Karpas-422 (cell line): Measurements from ENCODE around the gene RCC1. TPM values are rescaled to one million over a fixed set of nuclear protein-coding genes. Genes with fewer than 3 reads are reported as not detected.
"Not testable (repeated sequence)": the region's sequence is repeated elsewhere in the genome, so short reads cannot be mapped to it uniquely, and the experiment has no call there.

Experiments
- DNase-seq: peaks from one replicate; pipeline ENCODE4 v3.0.0-alpha.2; 2015
- H2AFZ ChIP-seq: fragments of 200-600 bp; sonication (generic); 2 replicates; pipeline ENCODE4 v1.6.1; 2014; ENCODE audit warnings: antibody characterized with exemption, low read length, mixed read lengths
- H3K27ac ChIP-seq: fragments of 200-600 bp; sonication (generic); 2 replicates; pipeline ENCODE4 v1.5.1; 2014; ENCODE audit warnings: mild to moderate bottlenecking, low read length, moderate library complexity
- H3K27me3 ChIP-seq: fragments of 200-600 bp; sonication (generic); 2 replicates; pipeline ENCODE4 v1.6.1; 2014; ENCODE audit warnings: low read length, mixed read lengths
- H3K36me3 ChIP-seq: fragments of 200-600 bp; sonication (generic); 2 replicates; pipeline ENCODE4 v1.6.1; 2014; ENCODE audit warnings: low read length, mixed read lengths; ENCODE audit not compliant: insufficient read depth
- H3K4me1 ChIP-seq: fragments of 200-600 bp; sonication (generic); 2 replicates; pipeline ENCODE4 v1.6.1; 2014; ENCODE audit warnings: mild to moderate bottlenecking, low read length, mixed read lengths
- H3K4me2 ChIP-seq: fragments of 200-600 bp; sonication (generic); 2 replicates; pipeline ENCODE4 v1.6.1; 2014; ENCODE audit warnings: low read length, low read depth, mild to moderate bottlenecking; ENCODE audit not compliant: poor library complexity, severe bottlenecking
- H3K4me3 ChIP-seq: fragments of 200-600 bp; sonication (generic); 2 replicates; pipeline ENCODE4 v1.5.1; 2014; ENCODE audit warnings: mild to moderate bottlenecking, antibody characterized with exemption, low read length, mixed read lengths
- H3K79me2 ChIP-seq: fragments of 200-600 bp; sonication (generic); 2 replicates; pipeline ENCODE4 v1.6.1; 2014; ENCODE audit warnings: mild to moderate bottlenecking, low read length, mixed read lengths
- H3K9ac ChIP-seq: fragments of 200-600 bp; sonication (generic); 2 replicates; pipeline ENCODE4 v1.6.0; 2014; ENCODE audit warnings: low read length
- H3K9me2 ChIP-seq: fragments of 200-600 bp; sonication (generic), shearing (Covaris generic); replicated peaks from 2 replicates; pipeline ENCODE4 v1.6.0; 2014; ENCODE audit warnings: mild to moderate bottlenecking, low read length, moderate library complexity; ENCODE audit not compliant: insufficient read depth
- H3K9me3 ChIP-seq: fragments of 300-700, 200-600 bp; sonication (generic); 2 replicates; pipeline ENCODE4 v1.6.1; 2014; ENCODE audit warnings: low read length, mixed read lengths
- H4K20me1 ChIP-seq: fragments of 200-600 bp; sonication (generic); 2 replicates; pipeline ENCODE4 v1.6.1; 2014; ENCODE audit warnings: mild to moderate bottlenecking, antibody characterized with exemption, low read length, low read depth; ENCODE audit not compliant: insufficient read depth
- total RNA-seq: library from RNA; depleted of rRNA; stranded (reverse); fragments of >200 nt; shearing (Covaris generic); gene quantifications from 2 replicates; pipeline ENCODE4 v1.2.3, GENCODE V29; 2014; ENCODE audit warnings: low replicate concordance

RCC1 gene
- total RNA-seq, 1 experiment from 2014 or later, result 27.5 TPM

- Histone ChIP-seq H3K9me2 (no peaks in the 10 kb centered on the region), H3K4me3 (no peak overlapping the region), H2AFZ (no peak overlapping the region), H3K4me1 (no peaks in the 10 kb centered on the region), H3K79me2 (no peaks in the 10 kb centered on the region), H3K9ac (no peak overlapping the region), H3K27me3 (no peaks in the 10 kb centered on the region), H3K4me2 (no peak overlapping the region), H3K9me3 (no peaks in the 10 kb centered on the region), H3K36me3 (peaks cover 22% of the 10 kb centered on the region), H4K20me1 (no peaks in the 10 kb centered on the region), H3K27ac (no peak overlapping the region)
- DNase-seq, result no peak
These were observed 34.8 kb downstream of the RCC1 start for GRCh38 chr1:28540651-28541050.

- H4K20me1 ChIP-seq, DNase-seq, H3K9me3 ChIP-seq, H2AFZ ChIP-seq, H3K4me3 ChIP-seq, H3K79me2 ChIP-seq, H3K9me2 ChIP-seq, H3K27me3 ChIP-seq, H3K4me2 ChIP-seq, H3K9ac ChIP-seq, H3K4me1 ChIP-seq, H3K27ac ChIP-seq: not testable (repeated sequence)
- peaks cover 14% of the 10 kb centered on the region for H3K36me3 ChIP-seq
These were observed 35.7 kb downstream of the RCC1 start for GRCh38 chr1:28541414-28542015.

- no peak overlapping the region for H3K27ac ChIP-seq
- no peaks in the 10 kb centered on the region for H3K9me3 ChIP-seq
- no peak overlapping the region for H3K4me3 ChIP-seq
- no peaks in the 10 kb centered on the region for H3K4me1 ChIP-seq
- no peak overlapping the region for H2AFZ ChIP-seq
- no peaks in the 10 kb centered on the region for H4K20me1 ChIP-seq
- H3K36me3 ChIP-seq, result no peaks in the 10 kb centered on the region
- no peaks in the 10 kb centered on the region for H3K9me2 ChIP-seq
- no peaks in the 10 kb centered on the region for H3K79me2 ChIP-seq
- no peak for DNase-seq
- H3K9ac ChIP-seq, result no peak overlapping the region
- H3K27me3 ChIP-seq, result no peaks in the 10 kb centered on the region
- no peak overlapping the region for H3K4me2 ChIP-seq
These were observed 39.4 kb downstream of the RCC1 start for GRCh38 chr1:28545246-28545628.

GRCh38 chr1:28548318-28548717 is 42.5 kb downstream of the RCC1 start:
- H3K27me3 ChIP-seq, result no peaks in the 10 kb centered on the region
- H3K36me3 ChIP-seq, result no peaks in the 10 kb centered on the region
- no peak overlapping the region for H3K27ac ChIP-seq
- no peak overlapping the region for H3K9ac ChIP-seq
- no peaks in the 10 kb centered on the region for H4K20me1 ChIP-seq
- H2AFZ ChIP-seq, result no peak overlapping the region
- no peak for DNase-seq
- H3K9me2 ChIP-seq, result no peaks in the 10 kb centered on the region
- H3K4me1 ChIP-seq, result peaks cover 12% of the 10 kb centered on the region
- no peaks in the 10 kb centered on the region for H3K9me3 ChIP-seq
- H3K4me2 ChIP-seq, result no peak overlapping the region
- no peak overlapping the region for H3K4me3 ChIP-seq
- peaks cover 3% of the 10 kb centered on the region for H3K79me2 ChIP-seq

- Histone ChIP-seq H3K4me3 (no peak overlapping the region), H3K9ac (no peak overlapping the region), H3K79me2 (peaks cover 13% of the 10 kb centered on the region), H4K20me1 (no peaks in the 10 kb centered on the region), H3K9me3 (no peaks in the 10 kb centered on the region), H2AFZ (no peak overlapping the region), H3K4me2 (peak overlapping the region; percentile 72), H3K27me3 (no peaks in the 10 kb centered on the region), H3K27ac (no peak overlapping the region), H3K9me2 (no peaks in the 10 kb centered on the region), H3K4me1 (peaks cover 22% of the 10 kb centered on the region), H3K36me3 (no peaks in the 10 kb centered on the region)
- no peak for DNase-seq
These were observed 45.5 kb downstream of the RCC1 start for GRCh38 chr1:28551381-28551780.

GRCh38 chr1:28552758-28553663 is 47.2 kb downstream of the RCC1 start, which contains the start of gene TRNAU1AP:
TRNAU1AP (plus strand) TSS chr1:28553085; CDS start chr1:28553111, 26 bp downstream.
- Histone ChIP-seq H3K27me3 (no peaks in the 10 kb centered on the region), H3K9me2 (no peaks in the 10 kb centered on the region), H3K79me2 (peaks cover 13% of the 10 kb centered on the region), H3K9ac (peak within 1 kb of the TSS; percentile 91), H3K9me3 (no peaks in the 10 kb centered on the region), H3K4me1 (peaks cover 22% of the 10 kb centered on the region), H3K4me2 (peak within 1 kb of the TSS; percentile 99), H4K20me1 (no peaks in the 10 kb centered on the region), H3K4me3 (peak within 1 kb of the TSS; percentile 90), H3K36me3 (0 out of 2 replicates have a peak, but pooled peaks cover 2% of the 10 kb centered on the region), H3K27ac (peak within 1 kb of the TSS; percentile 72), H2AFZ (peak within 1 kb of the TSS; percentile 70)
- DNase-seq, result peak; percentile 99

GRCh38 chr1:28560886-28561285 is 55.0 kb downstream of the RCC1 start:
- peaks cover 16% of the 10 kb centered on the region; the same call in 1 of the 2 replicates for H3K36me3 ChIP-seq

GRCh38 chr1:28564310-28564709 is 58.5 kb downstream of the RCC1 start:
- Histone ChIP-seq H3K36me3 (peaks cover 29% of the 10 kb centered on the region), H3K9me3 (no peaks in the 10 kb centered on the region), H2AFZ (no peak overlapping the region), H3K4me1 (no peaks in the 10 kb centered on the region), H4K20me1 (no peaks in the 10 kb centered on the region), H3K79me2 (no peaks in the 10 kb centered on the region), H3K4me3 (no peak overlapping the region), H3K4me2 (no peak overlapping the region), H3K9me2 (no peaks in the 10 kb centered on the region), H3K27me3 (no peaks in the 10 kb centered on the region), H3K27ac (no peak overlapping the region), H3K9ac (no peak overlapping the region)
- no peak for DNase-seq

More at GRCh38 chr1:28560886-28561285, 55.0 kb downstream of the RCC1 start:
- Histone ChIP-seq H4K20me1 (no peaks in the 10 kb centered on the region), H3K27ac (no peak overlapping the region), H3K79me2 (no peaks in the 10 kb centered on the region), H3K9ac (no peak overlapping the region), H3K9me3 (no peaks in the 10 kb centered on the region), H3K4me1 (no peaks in the 10 kb centered on the region), H3K27me3 (no peaks in the 10 kb centered on the region), H3K4me2 (no peak overlapping the region), H3K4me3 (no peak overlapping the region), H3K9me2 (no peaks in the 10 kb centered on the region), H2AFZ (no peak overlapping the region)
- no peak for DNase-seq
